ENCODE data around the gene HK2.
"Not testable (repeated sequence)": the region's sequence is repeated elsewhere in the genome, so short reads cannot be mapped to it uniquely, and the experiment has no call there.

The HK2 gene

DNA sequence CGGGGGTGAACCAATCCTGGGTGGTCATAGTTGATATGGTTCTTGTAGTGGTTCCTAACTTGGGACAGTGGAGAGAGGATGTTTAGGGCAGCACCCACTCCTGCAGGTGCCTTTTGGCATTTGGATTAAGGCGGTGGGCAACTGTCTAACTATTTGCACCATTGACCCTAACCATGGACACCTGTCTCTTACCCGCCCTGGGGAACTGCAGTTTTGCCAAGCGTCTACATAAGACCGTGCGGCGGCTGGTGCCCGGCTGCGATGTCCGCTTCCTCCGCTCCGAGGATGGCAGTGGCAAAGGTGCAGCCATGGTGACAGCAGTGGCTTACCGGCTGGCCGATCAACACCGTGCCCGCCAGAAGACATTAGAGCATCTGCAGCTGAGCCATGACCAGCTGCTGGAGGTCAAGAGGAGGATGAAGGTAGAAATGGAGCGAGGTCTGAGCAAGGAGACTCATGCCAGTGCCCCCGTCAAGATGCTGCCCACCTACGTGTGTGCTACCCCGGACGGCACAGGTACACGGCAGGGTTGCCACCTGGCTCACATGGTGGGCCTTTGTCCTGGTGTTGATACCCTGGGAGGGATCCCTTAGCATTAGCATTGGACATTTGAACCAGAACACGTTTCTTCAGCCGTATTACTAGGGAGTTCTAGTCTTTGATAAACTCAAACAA is 46.3 kb downstream of the HK2 start:
- no peak for DNase-seq

- DNase-seq, result no peak
Measured at GRCh38 chr2:74881176-74881575, 47.2 kb downstream of the HK2 start.

DNA sequence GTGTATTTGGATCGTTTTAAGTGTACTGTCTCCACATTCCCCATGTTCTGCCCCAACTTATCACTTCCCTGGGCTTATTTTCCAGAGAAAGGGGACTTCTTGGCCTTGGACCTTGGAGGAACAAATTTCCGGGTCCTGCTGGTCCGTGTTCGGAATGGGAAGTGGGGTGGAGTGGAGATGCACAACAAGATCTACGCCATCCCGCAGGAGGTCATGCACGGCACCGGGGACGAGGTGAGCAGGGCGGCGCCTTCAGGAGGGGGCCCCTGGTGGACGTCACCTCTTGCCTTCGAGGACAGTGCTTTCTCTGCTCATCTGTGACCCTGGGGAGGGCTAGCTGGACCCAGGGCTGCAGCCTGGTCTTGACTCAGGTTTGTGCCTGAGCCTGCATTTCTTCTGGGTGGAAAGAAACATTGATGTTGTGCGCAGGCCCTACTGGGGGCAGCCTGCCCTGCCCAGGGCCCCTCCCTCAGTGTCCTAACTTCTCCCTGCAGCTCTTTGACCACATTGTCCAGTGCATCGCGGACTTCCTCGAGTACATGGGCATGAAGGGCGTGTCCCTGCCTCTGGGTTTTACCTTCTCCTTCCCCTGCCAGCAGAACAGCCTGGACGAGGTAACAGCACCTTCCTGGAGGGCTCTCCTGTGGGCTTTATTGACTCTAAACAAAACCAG is 47.8 kb downstream of the HK2 start:
- DNase-seq, result no peak

GRCh38 chr2:74882299-74882687 is 48.4 kb downstream of the HK2 start:
- DNase-seq, result no peak

GRCh38 chr2:74883011-74883410 is 49.1 kb downstream of the HK2 start:
- DNase-seq, result no peak

DNA sequence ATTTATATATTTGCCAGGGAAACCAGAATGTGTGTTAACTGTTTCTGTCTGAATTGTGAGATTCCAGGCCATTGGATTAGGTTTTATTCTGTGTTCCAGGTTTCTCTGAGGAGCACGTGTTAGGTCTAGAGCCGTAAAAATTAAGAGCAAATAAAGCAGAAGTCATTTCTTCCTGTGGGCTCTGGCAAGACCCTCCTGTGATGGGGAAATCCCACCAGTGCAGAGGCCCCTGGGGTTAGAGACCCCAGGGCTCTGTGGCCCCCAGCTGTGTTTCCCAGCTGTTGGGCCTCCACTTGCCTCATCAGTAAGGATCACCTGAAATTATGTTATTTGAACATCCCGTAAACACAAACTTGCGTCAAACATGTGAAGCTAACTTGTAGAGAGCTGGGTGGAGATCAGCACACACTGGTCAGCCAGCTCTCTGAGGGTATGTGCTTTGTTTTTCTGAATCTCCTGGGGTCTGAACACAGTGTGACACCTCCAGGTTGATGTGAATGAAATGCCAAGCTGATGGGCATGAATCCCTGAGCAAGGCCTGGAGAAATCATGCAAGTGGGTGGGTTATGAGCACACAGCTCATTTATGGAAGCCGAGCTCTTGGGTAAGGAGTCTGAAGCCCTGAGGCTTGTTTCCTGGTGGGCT is 50.3 kb downstream of the HK2 start:
- no peak for DNase-seq

- no peak for DNase-seq
Measured at GRCh38 chr2:74884866-74885265, 50.9 kb downstream of the HK2 start.

GRCh38 chr2:74886251-74886650 is 52.3 kb downstream of the HK2 start:
- DNase-seq, result no peak

- DNase-seq, result no peak
Measured at GRCh38 chr2:74886811-74887210, 52.9 kb downstream of the HK2 start.

GRCh38 chr2:74887445-74887951 is 53.6 kb downstream of the HK2 start:
- DNase-seq, result no peak

DNA sequence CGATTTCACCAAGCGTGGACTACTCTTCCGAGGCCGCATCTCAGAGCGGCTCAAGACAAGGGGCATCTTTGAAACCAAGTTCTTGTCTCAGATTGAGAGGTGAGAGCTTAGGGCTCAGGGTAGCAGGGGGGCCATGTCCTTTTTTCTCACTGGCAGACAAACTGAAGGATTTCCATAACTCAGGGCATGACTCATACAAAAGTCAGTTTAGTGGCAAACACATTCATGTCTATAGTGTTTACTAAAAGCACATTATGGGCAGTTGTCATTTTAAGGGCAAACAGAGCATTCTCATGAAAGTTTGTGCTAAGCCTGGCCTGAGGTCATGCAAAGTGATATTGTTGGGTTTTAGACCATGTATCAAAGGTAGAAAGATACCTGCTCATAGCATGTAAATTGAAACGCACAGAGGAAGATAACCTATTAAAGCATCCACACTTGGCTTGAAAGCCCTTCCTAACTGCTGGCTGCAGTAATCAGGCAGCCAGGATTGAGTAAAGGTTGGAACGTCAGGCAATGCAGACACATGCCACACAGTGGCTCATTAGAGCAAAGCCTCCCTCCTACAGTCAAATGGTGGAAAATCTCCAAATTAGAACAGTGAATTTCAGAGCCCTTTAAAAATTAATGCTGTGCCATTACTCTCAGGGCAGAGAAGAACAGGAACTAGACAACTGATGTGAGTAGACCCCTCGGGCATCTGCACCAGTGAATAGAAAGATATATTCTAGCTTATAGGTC is 54.2 kb downstream of the HK2 start:
- DNase-seq, result no peak

DNA sequence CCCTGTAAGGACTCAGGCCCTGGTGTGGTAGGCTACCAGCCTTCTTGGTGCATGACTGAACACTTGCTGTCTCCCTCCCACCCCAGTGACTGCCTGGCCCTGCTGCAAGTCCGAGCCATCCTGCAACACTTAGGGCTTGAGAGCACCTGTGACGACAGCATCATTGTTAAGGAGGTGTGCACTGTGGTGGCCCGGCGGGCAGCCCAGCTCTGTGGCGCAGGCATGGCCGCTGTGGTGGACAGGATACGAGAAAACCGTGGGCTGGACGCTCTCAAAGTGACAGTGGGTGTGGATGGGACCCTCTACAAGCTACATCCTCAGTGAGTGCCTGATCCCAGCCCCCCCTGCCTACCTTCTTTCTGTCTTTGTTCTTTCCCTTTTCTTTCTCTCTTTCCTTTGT is 55.2 kb downstream of the HK2 start:
- DNase-seq, result no peak

GRCh38 chr2:74890711-74891110 is 56.8 kb downstream of the HK2 start:
- DNase-seq, result no peak

- DNase-seq, result no peak
Measured at GRCh38 chr2:74891136-74891764, 57.3 kb downstream of the HK2 start.

- not testable (repeated sequence) for DNase-seq
Measured at GRCh38 chr2:74891816-74892215, 57.9 kb downstream of the HK2 start.

DNA sequence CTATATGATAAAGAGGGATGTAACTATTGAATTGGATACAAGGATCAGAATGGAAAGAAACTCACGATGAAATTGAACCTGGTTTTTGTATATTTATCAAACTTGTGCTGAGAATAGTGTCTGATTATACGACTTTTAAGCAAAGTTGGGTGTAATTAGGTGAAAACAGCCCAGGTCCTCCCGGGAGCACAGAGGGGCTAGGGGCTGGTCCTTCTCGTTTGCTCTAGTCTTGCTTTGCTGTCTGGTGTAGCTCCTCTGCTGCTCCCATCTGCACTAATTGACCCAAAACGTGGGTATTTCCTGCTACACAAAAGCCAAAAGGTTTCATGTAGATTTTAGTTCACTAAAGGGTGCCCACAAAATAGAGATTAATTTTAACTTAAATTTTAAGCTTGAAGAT is 58.7 kb downstream of the HK2 start:
- no peak for DNase-seq

GRCh38 chr2:74893332-74893731 is 59.4 kb downstream of the HK2 start:
- no peak for DNase-seq

DNA sequence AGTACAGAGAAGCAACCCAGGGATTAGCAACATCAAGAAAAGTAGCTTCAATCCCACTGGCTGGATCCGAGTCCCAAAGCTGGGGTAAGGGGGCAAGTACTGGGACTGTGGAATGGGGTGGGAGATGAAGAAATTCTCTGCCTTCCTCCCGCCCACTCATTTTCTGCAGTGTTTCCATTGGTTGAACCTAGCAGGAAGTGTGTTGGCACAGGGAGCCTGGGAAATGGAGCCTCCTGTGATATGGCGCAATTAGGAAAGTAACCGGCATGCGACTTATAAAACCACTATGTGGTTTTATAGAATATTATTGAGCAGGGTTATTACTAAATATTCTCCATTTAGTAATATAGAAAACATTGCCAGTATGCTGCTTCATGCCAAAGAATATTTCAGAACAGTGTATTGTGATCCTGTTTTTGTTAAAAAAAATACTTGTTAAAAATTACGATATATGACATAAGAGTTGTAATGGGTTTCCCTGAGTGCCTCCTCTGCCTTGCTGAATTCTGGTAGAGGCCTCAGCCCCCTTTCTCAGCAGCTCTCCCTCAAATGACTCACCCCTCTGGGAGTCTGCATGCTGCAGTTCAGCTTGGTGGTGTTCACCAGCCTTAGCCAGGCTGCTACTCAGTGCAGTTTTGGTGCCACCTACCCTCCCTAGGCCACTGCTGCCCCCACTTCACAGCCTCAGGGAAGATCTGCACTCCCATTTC is 60.5 kb downstream of the HK2 start:
- DNase-seq, result no peak

DNA sequence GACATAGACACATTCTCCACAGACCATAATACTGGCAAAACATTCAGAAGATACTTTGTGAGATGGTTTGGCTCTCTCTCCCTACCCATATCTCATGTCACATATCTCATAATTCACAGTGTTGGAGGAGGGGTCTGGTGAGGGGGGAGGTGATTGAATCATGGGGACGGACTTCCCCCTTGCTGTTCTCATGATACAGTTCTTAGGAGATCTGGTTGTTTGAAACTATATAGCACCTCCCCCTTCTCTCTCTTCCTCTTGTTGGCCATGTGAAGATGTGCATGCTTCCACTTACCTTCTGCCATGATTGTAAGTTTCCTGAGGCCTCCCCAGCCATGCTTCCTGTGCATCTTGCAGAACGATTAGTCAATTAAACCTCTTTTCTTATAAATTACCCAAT is 61.1 kb downstream of the HK2 start:
- DNase-seq, result no peak

GRCh38 chr2:74896232-74896631 is 62.3 kb downstream of the HK2 start:
- no peak for DNase-seq

- DNase-seq, result not testable (repeated sequence)
Measured at GRCh38 chr2:74900225-74900624, 66.3 kb downstream of the HK2 start.

GRCh38 chr2:74902281-74902860 is 68.4 kb downstream of the HK2 start:
- no peak for DNase-seq

All from activated T-cell treated with anti-CD3 and anti-CD28 coated beads, Interleukin-2, amount 50 U/mL, for 48 hours (primary cell).